Astrocyte (in vitro differentiated cells and primary cell): Measurements from ENCODE around the gene ADARB2.

Experiments
- EZH2 ChIP-seq: IDR thresholded peaks from 2 replicates; pipeline ENCODE4 v1.6.1; 2012; ENCODE audit warnings: mild to moderate bottlenecking, low read length, inconsistent platforms; ENCODE audit not compliant: insufficient read depth
- TF ChIP-seq, protein P1 (sequence below): IDR thresholded peaks from 2 replicates; pipeline ENCODE4 v1.5.1; 2011; ENCODE audit warnings: low read depth, mild to moderate bottlenecking, inconsistent platforms, low read length, moderate library complexity; ENCODE audit not compliant: insufficient read depth

- TF ChIP-seq, protein P1, sequence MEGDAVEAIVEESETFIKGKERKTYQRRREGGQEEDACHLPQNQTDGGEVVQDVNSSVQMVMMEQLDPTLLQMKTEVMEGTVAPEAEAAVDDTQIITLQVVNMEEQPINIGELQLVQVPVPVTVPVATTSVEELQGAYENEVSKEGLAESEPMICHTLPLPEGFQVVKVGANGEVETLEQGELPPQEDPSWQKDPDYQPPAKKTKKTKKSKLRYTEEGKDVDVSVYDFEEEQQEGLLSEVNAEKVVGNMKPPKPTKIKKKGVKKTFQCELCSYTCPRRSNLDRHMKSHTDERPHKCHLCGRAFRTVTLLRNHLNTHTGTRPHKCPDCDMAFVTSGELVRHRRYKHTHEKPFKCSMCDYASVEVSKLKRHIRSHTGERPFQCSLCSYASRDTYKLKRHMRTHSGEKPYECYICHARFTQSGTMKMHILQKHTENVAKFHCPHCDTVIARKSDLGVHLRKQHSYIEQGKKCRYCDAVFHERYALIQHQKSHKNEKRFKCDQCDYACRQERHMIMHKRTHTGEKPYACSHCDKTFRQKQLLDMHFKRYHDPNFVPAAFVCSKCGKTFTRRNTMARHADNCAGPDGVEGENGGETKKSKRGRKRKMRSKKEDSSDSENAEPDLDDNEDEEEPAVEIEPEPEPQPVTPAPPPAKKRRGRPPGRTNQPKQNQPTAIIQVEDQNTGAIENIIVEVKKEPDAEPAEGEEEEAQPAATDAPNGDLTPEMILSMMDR, result no peak
- no peak for TF ChIP-seq EZH2
Observed at GRCh38 chr10:1402016-1402770, 335.1 kb downstream of the ADARB2 start.
